Body of pancreas (tissue), 4 donors: ENCODE results near the gene NTF3. TPM values are rescaled to one million over a fixed set of nuclear protein-coding genes. Genes with fewer than 3 reads are reported as not detected.

Experiments used
- ATAC-seq: fragments of 150-250 bp; one replicate; pipeline ENCODE4 v1.9.1; 2016
- DNase-seq, 4 donors: peaks; one replicate each; pipeline ENCODE4 v3.0.0-alpha.2; 2019
- H3K27ac ChIP-seq, 4 donors: fragments of 200-600 bp; sonication (generic); 1 replicate in 3 of 4; 2 replicates in 1 of 4; pipeline versions ENCODE4 v1.5.1 to v1.6.1; 2016 to 2019; ENCODE audit warnings: mild to moderate bottlenecking in 1 of 4, mixed read lengths in 1 of 4, moderate library complexity in 1 of 4
- H3K27me3 ChIP-seq, 2 donors: fragments of 200-600 bp; sonication (generic); one replicate each; pipeline ENCODE4 v1.6.0; 2016; ENCODE audit warnings: mild to moderate bottlenecking in 1 of 2
- H3K36me3 ChIP-seq, 2 donors: fragments of 200-600 bp; sonication (generic); replicated peaks in 1 of 2; 2 replicates each; pipeline ENCODE4 v1.5.1; 2016; ENCODE audit warnings: low read depth in 2 of 2; ENCODE audit not compliant: insufficient read depth in 1 of 2
- H3K4me1 ChIP-seq: fragments of 200-600 bp; sonication (generic); one replicate; pipeline ENCODE4 v1.6.0; 2016
- H3K4me3 ChIP-seq, 2 donors: fragments of 200-600 bp; sonication (generic); 1 replicate in 1 of 2; 2 replicates in 1 of 2; pipeline ENCODE4 v1.5.1; 2016 to 2019
- H3K9me3 ChIP-seq, 3 donors: fragments of 200-600 bp; sonication (generic); 1 replicate in 2 of 3; 2 replicates in 1 of 3; pipeline ENCODE4 v1.5.1; 2016
- CTCF ChIP-seq, 7 experiments: fragments of 450-650 bp in 4 of 7; fragments of 200-600 bp in 3 of 7; sonication (generic) in 3 of 7; IDR thresholded peaks; one replicate each; pipeline ENCODE4 v1.5.1; 2016 to 2019; ENCODE audit warnings: antibody characterized with exemption in 7 of 7
- POLR2A ChIP-seq, 3 donors: fragments of 450-650 bp; IDR thresholded peaks; one replicate each; pipeline ENCODE4 v1.6.1; 2016; ENCODE audit warnings: antibody characterized with exemption in 3 of 3, mild to moderate bottlenecking in 2 of 3
- WGBS, 2 donors: methylation state at CpG; one replicate each; pipeline ENCODE4 v1.1.5; 2017; 5-methylcytosine and 5-hydroxymethylcytosine counted together
- intact Hi-C: fragments of 100-400 bp; cut with DNase I; formaldehyde crosslinking; loops from one replicate; pipeline ENCODE4 v1.15.1; 2023
- total RNA-seq, 2 donors: library from RNA; depleted of rRNA; stranded (reverse); fragments of >200 nt; gene quantifications; one replicate each; pipeline ENCODE4 v1.1.0, GENCODE V29; 2016

Gene NTF3
- total RNA-seq, 2 donors from 2014 or later, result not detected

- Histone ChIP-seq H3K9me3 (no peaks in the 10 kb centered on the region), H3K27ac (no peak overlapping the region), H3K36me3 (no peaks in the 10 kb centered on the region), H3K4me1 (no peaks in the 10 kb centered on the region), H3K4me3 (no peak overlapping the region), H3K27me3 (no peaks in the 10 kb centered on the region)
- TF ChIP-seq POLR2A (IDR thresholded peaks at IDR 0.05) (no peak), CTCF (IDR thresholded peaks at IDR 0.05) (no peak)
- WGBS, 2 donors, result 66 to 76% methylated on average over 14 to 15 of the region's 15 CpGs
- intact Hi-C loops, result no loop called here
- DNase-seq, result no peak
- ATAC-seq, result no peak
These were observed 93.0 kb downstream of the NTF3 start for GRCh38 chr12:5524769-5525436.

GRCh38 chr12:5525783-5526367 is 94.0 kb downstream of the NTF3 start:
- H3K4me1 ChIP-seq, result no peaks in the 10 kb centered on the region
- no peak for TF ChIP-seq POLR2A (IDR thresholded peaks at IDR 0.05)
- no peak for TF ChIP-seq CTCF (IDR thresholded peaks at IDR 0.05)
- no peak overlapping the region for H3K27ac ChIP-seq
- no peak overlapping the region for H3K4me3 ChIP-seq
- no peaks in the 10 kb centered on the region for H3K27me3 ChIP-seq
- intact Hi-C loops, result no loop called here
- no peaks in the 10 kb centered on the region for H3K36me3 ChIP-seq
- no peaks in the 10 kb centered on the region for H3K9me3 ChIP-seq
- WGBS, 2 donors, result 62 to 66% methylated on average over 4 of the region's 4 CpGs
- DNase-seq, result no peak
- no peak for ATAC-seq

GRCh38 chr12:5533368-5533767 is 101.5 kb downstream of the NTF3 start:
- H3K4me1 ChIP-seq, result no peaks in the 10 kb centered on the region
- no peaks in the 10 kb centered on the region for H3K27me3 ChIP-seq
- ATAC-seq (no peak), DNase-seq (no peak)
- 41 to 54% methylated on average over 3 of the region's 3 CpGs for WGBS, 2 donors
- H3K4me3 ChIP-seq, result no peak overlapping the region
- no peaks in the 10 kb centered on the region for H3K9me3 ChIP-seq
- TF ChIP-seq POLR2A (IDR thresholded peaks at IDR 0.05) (no peak), CTCF (IDR thresholded peaks at IDR 0.05) (no peak)
- intact Hi-C loops, result no loop called here
- H3K36me3 ChIP-seq, result no peaks in the 10 kb centered on the region
- H3K27ac ChIP-seq, result no peak overlapping the region

- H3K27me3 ChIP-seq, result no peaks in the 10 kb centered on the region
- TF ChIP-seq CTCF (IDR thresholded peaks at IDR 0.05) (no peak), POLR2A (IDR thresholded peaks at IDR 0.05) (no peak)
- H3K27ac ChIP-seq, result no peak overlapping the region
- DNase-seq, result no peak
- H3K9me3 ChIP-seq, result no peaks in the 10 kb centered on the region
- intact Hi-C loops, result no loop called here
- ATAC-seq, result no peak
- H3K36me3 ChIP-seq, result no peaks in the 10 kb centered on the region
- H3K4me3 ChIP-seq, result no peak overlapping the region
- no peaks in the 10 kb centered on the region for H3K4me1 ChIP-seq
- 57 to 68% methylated on average over 10 of the region's 10 CpGs for WGBS, 2 donors
These were observed 102.7 kb downstream of the NTF3 start for GRCh38 chr12:5534426-5535199.
